HepG2 (cell line): ENCODE data around the gene DNAAF3. TPM values are rescaled to one million over a fixed set of nuclear protein-coding genes. Genes with fewer than 3 reads are reported as not detected.
A peak's percentile ranks its signal among the peaks of the same experiment; 100 is the strongest.

Source experiments
- CBX1 ChIP-seq: IDR thresholded peaks from one replicate; pipeline ENCODE4 v1.6.1; 2016; ENCODE audit warnings: antibody characterized with exemption, low read depth
- CREBL2 ChIP-seq: sonication (generic); formaldehyde crosslinking; IDR thresholded peaks from 2 replicates; pipeline ENCODE4 v1.8.1; 2023; ENCODE audit warnings: missing genetic modification reagents, mild to moderate bottlenecking, borderline replicate concordance
- ELF3 ChIP-seq: IDR thresholded peaks from 2 replicates; pipeline ENCODE4 v1.6.1; 2016; ENCODE audit warnings: missing genetic modification reagents, missing compliant biosample characterization
- GATAD1 ChIP-seq: IDR thresholded peaks from 2 replicates; pipeline ENCODE4 v1.6.1; 2016; ENCODE audit warnings: missing genetic modification reagents, missing compliant biosample characterization
- HDAC1 ChIP-seq: sonication (generic); formaldehyde crosslinking; IDR thresholded peaks from 2 replicates; pipeline ENCODE4 v1.5.1; 2020; ENCODE audit warnings: mild to moderate bottlenecking, missing genetic modification reagents
- HES4 ChIP-seq: sonication (generic); formaldehyde crosslinking; IDR thresholded peaks from 2 replicates; pipeline ENCODE4 v1.9.0; 2021; ENCODE audit warnings: mild to moderate bottlenecking, missing genetic modification reagents, borderline replicate concordance
- KMT2A ChIP-seq: sonication (generic); formaldehyde crosslinking; IDR thresholded peaks from 2 replicates; pipeline ENCODE4 v1.4.0; 2020; ENCODE audit warnings: missing genetic modification reagents
- KMT2B ChIP-seq: IDR thresholded peaks from 2 replicates; pipeline ENCODE4 v1.6.1; 2016; ENCODE audit warnings: missing genetic modification reagents, missing compliant biosample characterization
- LBX2 ChIP-seq: sonication (generic); formaldehyde crosslinking; IDR thresholded peaks from 2 replicates; pipeline ENCODE4 v1.5.0; 2020; ENCODE audit warnings: missing genetic modification reagents, mild to moderate bottlenecking, borderline replicate concordance
- MBNL3 ChIP-seq: fragments of 250-450 bp; sonication (Bioruptor Pico); conservative IDR thresholded peaks from 2 replicates; pipeline ENCODE4 v1.8.0; 2022; ENCODE audit warnings: mild to moderate bottlenecking, inconsistent platforms
- NFE2L2 ChIP-seq: fragments of 150-350 bp; IDR thresholded peaks from 2 replicates; pipeline ENCODE4 v1.6.1; 2014; ENCODE audit warnings: low read length
- PRDM4 ChIP-seq: sonication (generic); formaldehyde crosslinking; IDR thresholded peaks from 2 replicates; pipeline ENCODE4 v1.9.0; 2021; ENCODE audit warnings: missing genetic modification reagents, borderline replicate concordance
- RAD21 ChIP-seq: fragments of 450-650 bp; formaldehyde crosslinking; IDR thresholded peaks from 2 replicates; pipeline ENCODE4 v1.5.0; 2020; ENCODE audit warnings: mild to moderate bottlenecking
- SSRP1 ChIP-seq: IDR thresholded peaks from 2 replicates; pipeline ENCODE4 v1.6.1; 2016; ENCODE audit warnings: control low read depth
- TEAD2 ChIP-seq: sonication (generic); formaldehyde crosslinking; IDR thresholded peaks from 2 replicates; pipeline ENCODE4 v1.9.0; 2021; ENCODE audit warnings: missing genetic modification reagents
- TEAD3 ChIP-seq: optimal IDR thresholded peaks from 2 replicates; pipeline ENCODE3; 2016; ENCODE audit warnings: borderline replicate concordance
- THAP8 ChIP-seq: sonication (generic); formaldehyde crosslinking; IDR thresholded peaks from 2 replicates; pipeline ENCODE4 v1.5.1; 2020; ENCODE audit warnings: missing genetic modification reagents, mild to moderate bottlenecking, borderline replicate concordance
- ZBTB37 ChIP-seq: sonication (generic); formaldehyde crosslinking; IDR thresholded peaks from 2 replicates; pipeline ENCODE4 v1.4.0; 2020; ENCODE audit warnings: mild to moderate bottlenecking, missing genetic modification reagents
- ZFP91 ChIP-seq: sonication (generic); formaldehyde crosslinking; IDR thresholded peaks from 2 replicates; pipeline ENCODE4 v1.9.0; 2022; ENCODE audit warnings: missing genetic modification reagents, mild to moderate bottlenecking, borderline replicate concordance
- ZMAT5 ChIP-seq: sonication (generic); formaldehyde crosslinking; IDR thresholded peaks from 2 replicates; pipeline ENCODE4 v1.5.0; 2020; ENCODE audit warnings: mild to moderate bottlenecking, low read depth, missing genetic modification reagents, borderline replicate concordance
- ZNF317 ChIP-seq: sonication (generic); formaldehyde crosslinking; IDR thresholded peaks from 2 replicates; pipeline ENCODE4 v1.5.0; 2020; ENCODE audit warnings: mild to moderate bottlenecking, missing genetic modification reagents
- ZNF703 ChIP-seq: sonication (generic); formaldehyde crosslinking; IDR thresholded peaks from 2 replicates; pipeline ENCODE4 v1.5.1; 2020; ENCODE audit warnings: missing genetic modification reagents, mild to moderate bottlenecking, moderate library complexity, borderline replicate concordance
- polyA plus RNA-seq, 8 experiments: library from polyadenylated mRNA; depleted of rRNA in 3 of 8; stranded (reverse) in 7 of 8; unstranded in 1 of 8; fragments of >200 nt; fragmentation: Illumina TruSeq in 4 of 8; extraction: Trizol in 4 of 8; gene quantifications; 2 replicates each; pipeline versions ENCODE4 v1.2.1 to v1.2.3, GENCODE V29; 2011 to 2016; ENCODE audit warnings: low read depth in 4 of 8, missing spikeins in 1 of 8, mixed read lengths in 1 of 8; ENCODE audit not compliant: insufficient read depth in 1 of 8
- total RNA-seq, 5 experiments: library from RNA; depleted of rRNA; stranded (reverse); fragments of >200 nt; fragmentation: Illumina TruSeq; extraction: Trizol; gene quantifications; 2 replicates each; pipeline ENCODE4 v1.2.3, GENCODE V29; 2016; ENCODE audit warnings: low read depth in 1 of 5

Gene DNAAF3
- total and polyA plus RNA-seq, 2 of the 13 experiments (the other 11 are each of a cell fraction or from before 2014, with no cell fraction given), result 0.30 to 0.40 TPM

GRCh38 chr19:55209693-55210472 lies 43.5 kb upstream of the DNAAF3 start (continued):
- TF ChIP-seq PRDM4 (CRISPR knock-in tag) (no peak), RAD21 (CRISPR knock-in tag) (no peak), LBX2 (CRISPR knock-in tag) (peak; percentile 88; the same call in 1 of the 2 replicates), HDAC1 (CRISPR knock-in tag) (peak; percentile 16; the same call in 1 of the 2 replicates), ZFP91 (CRISPR knock-in tag) (peak; percentile 56; the same call in 1 of the 2 replicates), CREBL2 (CRISPR knock-in tag) (no peak), KMT2A (CRISPR knock-in tag) (no peak), TEAD2 (CRISPR knock-in tag) (no peak), GATAD1 (CRISPR knock-in tag) (no peak), NFE2L2 (no peak; the same call in 1 of the 2 replicates), ZMAT5 (CRISPR knock-in tag) (no peak), THAP8 (CRISPR knock-in tag) (no peak), TEAD3 (CRISPR knock-in tag) (no peak), ZNF317 (CRISPR knock-in tag) (peak; percentile 66; the same call in 1 of the 2 replicates), KMT2B (CRISPR knock-in tag) (peak; percentile 45; the same call in 1 of the 2 replicates), ELF3 (CRISPR knock-in tag) (0 out of 2 replicates have a peak, but pooled peaks have one; percentile 7), SSRP1 (no peak), ZNF703 (CRISPR knock-in tag) (no peak), HES4 (CRISPR knock-in tag) (0 out of 2 replicates have a peak, but pooled peaks have one; percentile 30), ZBTB37 (CRISPR knock-in tag) (0 out of 2 replicates have a peak, but pooled peaks have one; percentile 37), MBNL3 (no peak), CBX1 (no peak)
